ENCODE data around the gene WDFY3. TPM values are rescaled to one million over a fixed set of nuclear protein-coding genes. Genes with fewer than 3 reads are reported as not detected.

The WDFY3 gene
- polyA plus RNA-seq, 1 of the 3 experiments (the other 2 are of a cell fraction) = 13.8 TPM

GRCh38 chr4:84782517-84782916 is 184.0 kb downstream of the WDFY3 start:
- ChIA-PET CTCF (no interaction called here), POLR2A (no interaction called here)

More at GRCh38 chr4:84782517-84782916, 184.0 kb downstream of the WDFY3 start:
- H3K4me1 ChIP-seq (ENCODE audit: control insufficient read depth in 1 of 2, insufficient read depth in 2 of 2, low read depth in 1 of 2, low read length in 1 of 2) = no peaks in the 10 kb centered on the region
- no peak overlapping the region for H3K4me3 ChIP-seq (ENCODE audit: low read depth in 2 of 2, low read length in 1 of 2)
- H3K9me3 ChIP-seq = no peaks in the 10 kb centered on the region
- H3K79me2 ChIP-seq (ENCODE audit: insufficient read depth) = no peaks in the 10 kb centered on the region
- H3K36me3 ChIP-seq (replicated peaks in 1 of 2; ENCODE audit: control insufficient read depth in 1 of 2, insufficient read depth in 2 of 2, low read length in 1 of 2) = peaks cover 68 to 82% of the 10 kb centered on the region in 2 experiments
- H4K20me1 ChIP-seq (ENCODE audit: insufficient read depth) = no peaks in the 10 kb centered on the region
- H3K9me2 ChIP-seq = no peaks in the 10 kb centered on the region
- H2AFZ ChIP-seq (ENCODE audit: low read depth) = no peak overlapping the region
- no peaks in the 10 kb centered on the region for H3K27me3 ChIP-seq (ENCODE audit: insufficient read depth)
- TF ChIP-seq, protein P1, sequence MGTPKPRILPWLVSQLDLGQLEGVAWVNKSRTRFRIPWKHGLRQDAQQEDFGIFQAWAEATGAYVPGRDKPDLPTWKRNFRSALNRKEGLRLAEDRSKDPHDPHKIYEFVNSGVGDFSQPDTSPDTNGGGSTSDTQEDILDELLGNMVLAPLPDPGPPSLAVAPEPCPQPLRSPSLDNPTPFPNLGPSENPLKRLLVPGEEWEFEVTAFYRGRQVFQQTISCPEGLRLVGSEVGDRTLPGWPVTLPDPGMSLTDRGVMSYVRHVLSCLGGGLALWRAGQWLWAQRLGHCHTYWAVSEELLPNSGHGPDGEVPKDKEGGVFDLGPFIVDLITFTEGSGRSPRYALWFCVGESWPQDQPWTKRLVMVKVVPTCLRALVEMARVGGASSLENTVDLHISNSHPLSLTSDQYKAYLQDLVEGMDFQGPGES (IDR thresholded peaks at IDR 0.05; ENCODE audit: low read depth, low read length) = no peak
- no peak for TF ChIP-seq POLR2AphosphoS5 (IDR thresholded peaks at IDR 0.05; ENCODE audit: low read depth, low read length)
- TF ChIP-seq FOXM1 (IDR thresholded peaks at IDR 0.05; ENCODE audit: low read depth) = no peak
- no peak for TF ChIP-seq MXI1 (IDR thresholded peaks at IDR 0.05; ENCODE audit: low read depth, low read length)
- TF ChIP-seq REST (IDR thresholded peaks at IDR 0.05; ENCODE audit: low read depth, low read length) = no peak
- TF ChIP-seq TEAD4 (IDR thresholded peaks at IDR 0.05; ENCODE audit: borderline replicate concordance, insufficient read depth) = no peak
- no peak for TF ChIP-seq GABPA (IDR thresholded peaks at IDR 0.05; ENCODE audit: low read depth)
- TF ChIP-seq RFX5 (IDR thresholded peaks at IDR 0.05; ENCODE audit: low read length) = no peak
- TF ChIP-seq MAX (IDR thresholded peaks at IDR 0.05; ENCODE audit: low read depth) = no peak
- TF ChIP-seq TAF1 (IDR thresholded peaks at IDR 0.05; ENCODE audit: borderline replicate concordance, low read depth, low read length) = no peak
- no peak for TF ChIP-seq EZH2phosphoT487 (IDR thresholded peaks at IDR 0.05; ENCODE audit: borderline replicate concordance, low read depth)
- no peak for TF ChIP-seq FOXJ3 (CRISPR knock-in tag; IDR thresholded peaks at IDR 0.05)
- no peak for TF ChIP-seq TCF12 (IDR thresholded peaks at IDR 0.05)
- no peak for TF ChIP-seq RAD21 (IDR thresholded peaks at IDR 0.05; ENCODE audit: low read length)
- TF ChIP-seq, protein P2, sequence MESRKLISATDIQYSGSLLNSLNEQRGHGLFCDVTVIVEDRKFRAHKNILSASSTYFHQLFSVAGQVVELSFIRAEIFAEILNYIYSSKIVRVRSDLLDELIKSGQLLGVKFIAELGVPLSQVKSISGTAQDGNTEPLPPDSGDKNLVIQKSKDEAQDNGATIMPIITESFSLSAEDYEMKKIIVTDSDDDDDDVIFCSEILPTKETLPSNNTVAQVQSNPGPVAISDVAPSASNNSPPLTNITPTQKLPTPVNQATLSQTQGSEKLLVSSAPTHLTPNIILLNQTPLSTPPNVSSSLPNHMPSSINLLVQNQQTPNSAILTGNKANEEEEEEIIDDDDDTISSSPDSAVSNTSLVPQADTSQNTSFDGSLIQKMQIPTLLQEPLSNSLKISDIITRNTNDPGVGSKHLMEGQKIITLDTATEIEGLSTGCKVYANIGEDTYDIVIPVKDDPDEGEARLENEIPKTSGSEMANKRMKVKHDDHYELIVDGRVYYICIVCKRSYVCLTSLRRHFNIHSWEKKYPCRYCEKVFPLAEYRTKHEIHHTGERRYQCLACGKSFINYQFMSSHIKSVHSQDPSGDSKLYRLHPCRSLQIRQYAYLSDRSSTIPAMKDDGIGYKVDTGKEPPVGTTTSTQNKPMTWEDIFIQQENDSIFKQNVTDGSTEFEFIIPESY (IDR thresholded peaks at IDR 0.05; ENCODE audit: borderline replicate concordance, low read depth) = no peak
- no peak for TF ChIP-seq CHD2 (IDR thresholded peaks at IDR 0.05; ENCODE audit: low read length, partially characterized antibody)
- H3K9ac ChIP-seq = no peak overlapping the region
- no peaks in the 10 kb centered on the region for H3F3A ChIP-seq (replicated peaks; ENCODE audit: insufficient read depth)
- H3K4me2 ChIP-seq = no peak overlapping the region
- 94% methylated on average over 4 of the region's 4 CpGs for WGBS (ENCODE audit: low lambda C conversion rate)
- H3K27ac ChIP-seq (ENCODE audit: low read depth in 2 of 2, low read length in 1 of 2) = no peak overlapping the region
- DNase-seq = no peak

Measured in SK-N-SH (cell line).